ENCODE data around the gene ALDH1L1. TPM values are rescaled to one million over a fixed set of nuclear protein-coding genes. Genes with fewer than 3 reads are reported as not detected.

Gene ALDH1L1
- total and polyA plus RNA-seq, 2 of the 4 experiments (the other 2 are of a cell fraction), result not detected

DNA sequence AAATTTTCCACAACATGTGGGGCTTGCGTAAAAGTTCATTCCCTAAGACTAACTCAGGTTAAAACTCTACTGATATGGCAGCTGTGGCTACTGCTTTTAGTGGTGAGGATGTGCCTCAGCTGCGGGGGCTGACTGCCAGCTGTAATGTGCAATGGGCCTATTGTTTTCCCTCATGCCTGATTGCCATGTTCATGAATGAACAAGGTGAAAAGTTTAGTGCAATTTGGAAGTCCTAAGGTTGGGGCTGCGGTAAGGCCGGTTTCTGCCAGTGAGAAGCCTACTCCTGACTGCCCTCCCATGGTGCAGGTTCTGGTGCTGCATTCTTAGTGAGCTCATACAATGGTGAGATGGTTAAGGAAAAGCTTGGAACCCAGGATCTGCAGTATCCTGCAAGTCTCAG is 10.9 kb upstream of the ALDH1L1 start:
- POLR2A ChIA-PET (ENCODE audit: unreplicated experiment), result no interaction called here

More for the DNA sequence above, 10.9 kb upstream of the ALDH1L1 start:
- Histone ChIP-seq H3K56ac (ENCODE audit: extremely low read depth, insufficient read depth, low read length) (no peak overlapping the region), H2BK120ac (ENCODE audit: low read depth, low read length) (no peak overlapping the region), H3K79me1 (ENCODE audit: low read depth in 1 of 2, low read length in 2 of 2) (no peaks in the 10 kb centered on the region), H3K4me2 (ENCODE audit: low read depth, low read length) (no peak overlapping the region), H3K9ac (ENCODE audit: low read depth, low read length) (no peak overlapping the region), H4K5ac (ENCODE audit: low read depth, low read length) (no peak overlapping the region), H4K20me1 (ENCODE audit: insufficient read depth, low read length) (no peaks in the 10 kb centered on the region), H3K9me1 (ENCODE audit: insufficient read depth, low read length) (no peaks in the 10 kb centered on the region), H3K14ac (replicated peaks; ENCODE audit: low read depth, low read length) (no peak overlapping the region), H2BK15ac (ENCODE audit: low read depth, low read length) (no peak overlapping the region), H3K4me3 (ENCODE audit: insufficient read depth, low read depth, low read length) (no peak overlapping the region), H2AK5ac (ENCODE audit: low read depth, low read length) (no peak overlapping the region), H3K4ac (ENCODE audit: low read depth, low read length) (no peak overlapping the region), H3K23ac (ENCODE audit: low read depth, low read length) (no peak overlapping the region), H3K4me1 (ENCODE audit: control insufficient read depth, insufficient read depth, low read length) (no peaks in the 10 kb centered on the region), H4K8ac (ENCODE audit: low read depth in 2 of 2, low read length in 2 of 2) (no peak overlapping the region), H3K27me3 (ENCODE audit: control insufficient read depth, insufficient read depth, low read length) (peaks cover 16% of the 10 kb centered on the region), H2BK5ac (ENCODE audit: low read depth, low read length, poor library complexity, severe bottlenecking) (no peak overlapping the region), H3K27ac (ENCODE audit: insufficient read depth, low read length) (no peak overlapping the region), H3K36me3 (ENCODE audit: control insufficient read depth, insufficient read depth, low read length) (no peaks in the 10 kb centered on the region), H2AK9ac (replicated peaks; ENCODE audit: low read depth, low read length, poor library complexity) (no peak overlapping the region), H4K91ac (ENCODE audit: insufficient read depth, low read depth, low read length) (no peak overlapping the region), H2AFZ (replicated peaks; ENCODE audit: low read length, poor library complexity) (no peak overlapping the region), H2BK20ac (ENCODE audit: low read depth, low read length) (no peak overlapping the region), H3K18ac (ENCODE audit: low read depth, low read length) (no peak overlapping the region), H3K9me3 (ENCODE audit: control insufficient read depth, insufficient read depth, low read length) (peaks cover 3% of the 10 kb centered on the region; the same call in 1 of the 2 replicates)
- CTCF ChIA-PET, result no interaction called here
- ATAC-seq (ENCODE audit: low read depth) (no peak), DNase-seq (no peak)
- TF ChIP-seq CHD1 (IDR thresholded peaks at IDR 0.05; ENCODE audit: low read depth, low read length) (no peak), MAFK (IDR thresholded peaks at IDR 0.05; ENCODE audit: low read depth, low read length) (no peak), MXI1 (IDR thresholded peaks at IDR 0.05; ENCODE audit: borderline replicate concordance, low read depth, low read length) (no peak), BHLHE40 (IDR thresholded peaks at IDR 0.05; ENCODE audit: low read depth, low read length) (no peak), FOS (IDR thresholded peaks at IDR 0.05; ENCODE audit: low read depth, low read length) (no peak), POLR2A (IDR thresholded peaks at IDR 0.05; ENCODE audit: low read depth, low read length) (no peak), ELK1 (IDR thresholded peaks at IDR 0.05; ENCODE audit: borderline replicate concordance, low read depth, low read length) (no peak), RFX5 (IDR thresholded peaks at IDR 0.05; ENCODE audit: low read depth, low read length) (no peak), CEBPB (IDR thresholded peaks at IDR 0.05; ENCODE audit: low read depth, low read length) (no peak), SMC3 (IDR thresholded peaks at IDR 0.05; ENCODE audit: low read depth, low read length) (no peak), RAD21 (IDR thresholded peaks at IDR 0.05; ENCODE audit: low read length) (no peak)
- in situ Hi-C loops (cut with MboI; ENCODE audit: low sequenced_read_pairs) (no loop called here), intact Hi-C loops (cut with micrococcal nuclease) (no loop called here), dilution Hi-C loops (cut with HindIII; ENCODE audit: low sequenced_read_pairs, unreplicated experiment) (no loop called here)
- no TSS peak for BruUV-seq (replicated peaks)
- no CpG with 5 or more reads among the region's 4 CpGs for WGBS, 2 experiments (ENCODE audit: extremely low coverage in 2 of 2, insufficient read length in 1 of 2)
